Body of pancreas (tissue), 4 donors: ENCODE data around the gene SARNP. TPM values are rescaled to one million over a fixed set of nuclear protein-coding genes. Genes with fewer than 3 reads are reported as not detected.
"Not testable (repeated sequence)": the region's sequence is repeated elsewhere in the genome, so short reads cannot be mapped to it uniquely, and the experiment has no call there.

Source experiments
- ATAC-seq: fragments of 150-250 bp; one replicate; pipeline ENCODE4 v1.9.1; 2016
- DNase-seq, 4 donors: peaks; one replicate each; pipeline ENCODE4 v3.0.0-alpha.2; 2019
- H3K27ac ChIP-seq, 4 donors: fragments of 200-600 bp; sonication (generic); 1 replicate in 3 of 4; 2 replicates in 1 of 4; pipeline versions ENCODE4 v1.5.1 to v1.6.1; 2016 to 2019; ENCODE audit warnings: mild to moderate bottlenecking in 1 of 4, mixed read lengths in 1 of 4, moderate library complexity in 1 of 4
- H3K27me3 ChIP-seq, 2 donors: fragments of 200-600 bp; sonication (generic); one replicate each; pipeline ENCODE4 v1.6.0; 2016; ENCODE audit warnings: mild to moderate bottlenecking in 1 of 2
- H3K36me3 ChIP-seq, 2 donors: fragments of 200-600 bp; sonication (generic); replicated peaks in 1 of 2; 2 replicates each; pipeline ENCODE4 v1.5.1; 2016; ENCODE audit warnings: low read depth in 2 of 2; ENCODE audit not compliant: insufficient read depth in 1 of 2
- H3K4me1 ChIP-seq: fragments of 200-600 bp; sonication (generic); one replicate; pipeline ENCODE4 v1.6.0; 2016
- H3K4me3 ChIP-seq, 2 donors: fragments of 200-600 bp; sonication (generic); 1 replicate in 1 of 2; 2 replicates in 1 of 2; pipeline ENCODE4 v1.5.1; 2016 to 2019
- H3K9me3 ChIP-seq, 3 donors: fragments of 200-600 bp; sonication (generic); 1 replicate in 2 of 3; 2 replicates in 1 of 3; pipeline ENCODE4 v1.5.1; 2016
- POLR2A ChIP-seq, 3 donors: fragments of 450-650 bp; IDR thresholded peaks; one replicate each; pipeline ENCODE4 v1.6.1; 2016; ENCODE audit warnings: antibody characterized with exemption in 3 of 3, mild to moderate bottlenecking in 2 of 3
- WGBS, 2 donors: methylation state at CpG; one replicate each; pipeline ENCODE4 v1.1.5; 2017; 5-methylcytosine and 5-hydroxymethylcytosine counted together
- intact Hi-C: fragments of 100-400 bp; cut with DNase I; formaldehyde crosslinking; loops from one replicate; pipeline ENCODE4 v1.15.1; 2023
- total RNA-seq, 2 donors: library from RNA; depleted of rRNA; stranded (reverse); fragments of >200 nt; gene quantifications; one replicate each; pipeline ENCODE4 v1.1.0, GENCODE V29; 2016
- TF ChIP-seq, protein P1 (sequence below), 7 experiments: fragments of 450-650 bp in 4 of 7; fragments of 200-600 bp in 3 of 7; sonication (generic) in 3 of 7; IDR thresholded peaks; one replicate each; pipeline ENCODE4 v1.5.1; 2016 to 2019; ENCODE audit warnings: antibody characterized with exemption in 7 of 7

SARNP gene
- total RNA-seq, 2 donors from 2014 or later, result 23.1 to 51.7 TPM

- no peak overlapping the region for H3K27ac ChIP-seq
- no peaks in the 10 kb centered on the region for H3K27me3 ChIP-seq
- intact Hi-C loops, result no loop called here
- no peak for DNase-seq
- 82% methylated on average over 10 to 11 of the region's 11 CpGs for WGBS, 2 donors
- no peaks in the 10 kb centered on the region for H3K4me1 ChIP-seq
- no peaks in the 10 kb centered on the region for H3K36me3 ChIP-seq
- no peak for ATAC-seq
- no peaks in the 10 kb centered on the region for H3K9me3 ChIP-seq
- TF ChIP-seq, protein P1, sequence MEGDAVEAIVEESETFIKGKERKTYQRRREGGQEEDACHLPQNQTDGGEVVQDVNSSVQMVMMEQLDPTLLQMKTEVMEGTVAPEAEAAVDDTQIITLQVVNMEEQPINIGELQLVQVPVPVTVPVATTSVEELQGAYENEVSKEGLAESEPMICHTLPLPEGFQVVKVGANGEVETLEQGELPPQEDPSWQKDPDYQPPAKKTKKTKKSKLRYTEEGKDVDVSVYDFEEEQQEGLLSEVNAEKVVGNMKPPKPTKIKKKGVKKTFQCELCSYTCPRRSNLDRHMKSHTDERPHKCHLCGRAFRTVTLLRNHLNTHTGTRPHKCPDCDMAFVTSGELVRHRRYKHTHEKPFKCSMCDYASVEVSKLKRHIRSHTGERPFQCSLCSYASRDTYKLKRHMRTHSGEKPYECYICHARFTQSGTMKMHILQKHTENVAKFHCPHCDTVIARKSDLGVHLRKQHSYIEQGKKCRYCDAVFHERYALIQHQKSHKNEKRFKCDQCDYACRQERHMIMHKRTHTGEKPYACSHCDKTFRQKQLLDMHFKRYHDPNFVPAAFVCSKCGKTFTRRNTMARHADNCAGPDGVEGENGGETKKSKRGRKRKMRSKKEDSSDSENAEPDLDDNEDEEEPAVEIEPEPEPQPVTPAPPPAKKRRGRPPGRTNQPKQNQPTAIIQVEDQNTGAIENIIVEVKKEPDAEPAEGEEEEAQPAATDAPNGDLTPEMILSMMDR (IDR thresholded peaks at IDR 0.05), result no peak
- TF ChIP-seq POLR2A (IDR thresholded peaks at IDR 0.05), result no peak
- no peak overlapping the region for H3K4me3 ChIP-seq
These were observed 23.2 kb upstream of the SARNP start for GRCh38 chr12:55840581-55841351.

DNA sequence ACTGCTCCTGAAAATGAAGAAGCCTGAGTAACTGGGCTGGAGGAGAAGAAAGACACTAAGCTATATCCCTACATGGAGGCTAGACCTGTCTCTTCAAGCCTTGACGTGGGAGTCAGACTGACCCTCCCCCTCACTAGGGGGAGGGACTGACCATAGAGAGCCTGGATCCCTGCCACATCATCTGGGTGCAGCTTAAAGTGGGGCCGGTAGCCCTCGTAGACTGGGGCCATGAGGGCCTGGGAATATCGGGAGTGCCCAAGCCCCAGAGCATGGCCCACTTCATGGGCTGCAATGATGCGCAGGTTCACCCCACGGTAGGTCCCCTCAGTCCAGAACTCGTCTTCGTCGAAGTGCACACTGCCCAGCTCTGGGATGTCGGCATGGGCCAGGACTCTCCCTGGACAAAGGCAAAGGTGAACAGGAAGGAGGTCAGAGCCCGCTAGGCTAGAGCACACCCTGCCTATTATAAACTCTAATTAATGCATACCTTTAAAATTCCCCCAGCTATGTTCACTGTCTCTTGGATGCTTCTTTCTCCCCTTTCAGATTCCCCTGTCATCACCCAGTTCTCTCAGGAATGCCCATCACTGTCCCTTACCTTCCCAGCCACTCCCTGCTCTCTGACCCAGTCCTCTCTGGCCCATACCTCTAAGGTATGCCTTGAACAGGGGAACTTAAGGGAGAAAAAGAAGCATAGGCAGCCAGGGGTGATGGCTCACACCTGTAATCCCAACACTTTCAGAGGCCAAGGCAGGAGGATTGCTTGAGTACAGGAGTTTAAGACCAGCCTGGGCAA is 22.0 kb upstream of the SARNP start:
- Histone ChIP-seq H3K4me1 (no peaks in the 10 kb centered on the region), H3K27me3 (no peaks in the 10 kb centered on the region), H3K9me3 (no peaks in the 10 kb centered on the region), H3K36me3 (no peaks in the 10 kb centered on the region), H3K27ac (no peak overlapping the region), H3K4me3 (no peak overlapping the region)
- TF ChIP-seq, protein P1 (IDR thresholded peaks at IDR 0.05), result no peak
- no peak for TF ChIP-seq POLR2A (IDR thresholded peaks at IDR 0.05)
- DNase-seq, result no peak
- no peak for ATAC-seq
- WGBS, 2 donors, result 82% methylated on average over 11 of the region's 11 CpGs
- intact Hi-C loops, result loop anchor here (10.0 kb wide), 1 partner anchor 75 kb away; no protein-coding TSS in a partner anchor

DNA sequence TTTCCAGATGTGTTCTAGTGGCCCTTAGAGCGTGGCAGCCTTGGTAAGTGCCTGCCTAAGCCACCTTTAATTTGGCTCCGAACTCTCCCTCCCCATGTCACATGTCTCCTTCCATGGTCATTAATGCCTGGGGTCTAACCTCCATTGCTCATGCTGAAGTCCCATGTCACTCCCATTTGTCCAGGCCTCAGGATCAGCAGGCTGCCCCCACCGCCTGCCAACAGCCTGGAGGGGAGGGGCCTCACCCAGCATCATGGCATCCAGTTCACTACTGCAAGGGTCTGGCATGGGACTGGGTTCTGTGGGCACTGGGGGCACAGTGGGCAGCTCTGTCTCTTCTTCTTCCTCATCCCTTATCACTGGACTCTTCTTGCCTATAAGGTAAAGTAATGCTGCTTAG is 20.8 kb upstream of the SARNP start:
- H3K4me1 ChIP-seq, result no peaks in the 10 kb centered on the region
- ATAC-seq (no peak), DNase-seq (no peak)
- no peaks in the 10 kb centered on the region for H3K9me3 ChIP-seq
- H3K27me3 ChIP-seq, result no peaks in the 10 kb centered on the region
- no peak overlapping the region for H3K27ac ChIP-seq
- no peak for TF ChIP-seq POLR2A (IDR thresholded peaks at IDR 0.05)
- TF ChIP-seq, protein P1 (IDR thresholded peaks at IDR 0.05), result no peak
- H3K4me3 ChIP-seq, result no peak overlapping the region
- no peaks in the 10 kb centered on the region for H3K36me3 ChIP-seq
- intact Hi-C loops, result loop anchor here (10.0 kb wide), 1 partner anchor 76 kb away; no protein-coding TSS in a partner anchor
- 84 to 86% methylated on average over 3 of the region's 3 CpGs for WGBS, 2 donors

- not testable (repeated sequence) for H3K9me3 ChIP-seq, DNase-seq
- WGBS, 2 donors, result 88 to 100% methylated on average over 1 to 5 of the region's 6 CpGs
These were observed 16.9 kb upstream of the SARNP start for GRCh38 chr12:55834400-55834799.

GRCh38 chr12:55833056-55833455 is 15.5 kb upstream of the SARNP start:
- WGBS, 2 donors, result 83 to 93% methylated on average over 4 to 10 of the region's 10 CpGs
- ATAC-seq, result no peak
- peaks cover 30% of the 10 kb centered on the region for H3K4me1 ChIP-seq
- DNase-seq, result no peak
- H3K27me3 ChIP-seq, result no peaks in the 10 kb centered on the region
- intact Hi-C loops, result loop anchor here (10.0 kb wide), 1 partner anchor 82 kb away; no protein-coding TSS in a partner anchor
- H3K27ac ChIP-seq, result no peak overlapping the region
- no peaks in the 10 kb centered on the region for H3K36me3 ChIP-seq
- no peak overlapping the region for H3K4me3 ChIP-seq
- H3K9me3 ChIP-seq, result no peaks in the 10 kb centered on the region
- TF ChIP-seq POLR2A (IDR thresholded peaks at IDR 0.05), result no peak
- TF ChIP-seq, protein P1 (IDR thresholded peaks at IDR 0.05), result no peak

More at GRCh38 chr12:55834400-55834799, 16.9 kb upstream of the SARNP start:
- not testable (repeated sequence) for H3K27ac ChIP-seq, H3K36me3 ChIP-seq, H3K4me3 ChIP-seq, H3K27me3 ChIP-seq, ATAC-seq
- H3K4me1 ChIP-seq, result peaks cover 19% of the 10 kb centered on the region
- intact Hi-C loops, result loop anchor here (10.0 kb wide), 1 partner anchor 80 kb away; no protein-coding TSS in a partner anchor
